Activated naive CD4-positive, alpha-beta T cell treated with anti-CD3 and anti-CD28 coated beads, Interleukin-2, amount 50 U/mL, for 72 hours (primary cell): ENCODE measurements around the gene OR4C3. TPM values are rescaled to one million over a fixed set of nuclear protein-coding genes. Genes with fewer than 3 reads are reported as not detected.
"Not testable (repeated sequence)": the region's sequence is repeated elsewhere in the genome, so short reads cannot be mapped to it uniquely, and the experiment has no call there.

Source experiments
- ATAC-seq, 2 donors: fragments of 150-1000 bp; cut with Tn5 transposase; 2 replicates each; pipeline ENCODE4 v1.10.0; 2021; ENCODE audit warnings: mild to moderate bottlenecking in 2 of 2, moderate library complexity in 2 of 2
- DNase-seq, 2 donors: peaks; one replicate each; pipeline ENCODE4 v3.0.0; 2021 to 2022; ENCODE audit warnings: low spot score in 2 of 2
- H3K27ac Mint-ChIP-seq, 2 donors: one replicate each; pipeline ENCODE4 v1.8.0; 2022; ENCODE audit warnings: mild to moderate bottlenecking in 2 of 2, mixed read lengths in 2 of 2
- H3K36me3 Mint-ChIP-seq, 2 donors: one replicate each; pipeline ENCODE4 v1.8.0; 2022; ENCODE audit warnings: mixed read lengths in 2 of 2
- H3K9me3 Mint-ChIP-seq, 2 donors: one replicate each; pipeline ENCODE4 v1.8.0; 2022; ENCODE audit warnings: mixed read lengths in 2 of 2
- total RNA-seq, 2 donors: library from RNA; stranded (reverse); gene quantifications; one replicate each; pipeline ENCODE4 v1.2.3, GENCODE V29; 2022

Gene OR4C3
- not detected for total RNA-seq

DNA sequence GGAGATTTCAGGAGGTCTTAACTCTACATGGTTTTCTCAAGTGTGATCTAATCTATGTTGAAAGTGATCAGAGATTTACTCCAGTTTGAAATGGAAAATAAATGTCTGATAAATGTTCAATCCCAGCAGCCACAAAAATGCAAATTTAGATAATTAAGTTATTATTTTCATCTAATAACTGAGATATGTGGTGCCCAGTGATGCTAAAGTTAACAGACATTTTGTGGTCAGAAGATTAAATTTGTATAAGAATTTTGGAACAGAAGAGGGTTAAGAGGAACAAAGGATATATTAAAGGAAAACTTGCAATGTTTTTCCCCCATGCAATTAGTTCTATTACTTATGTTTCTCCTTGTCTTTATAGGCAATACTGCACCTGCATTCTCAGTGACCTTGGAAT, at the start of gene OR4C3:
Gene OR4C3 (plus strand): TSS at position 301 of the 400 bp plus-strand sequence. CDS start 102 bp downstream, outside the sequence.
- DNase-seq, H3K36me3 Mint-ChIP-seq, ATAC-seq, H3K9me3 Mint-ChIP-seq: not testable (repeated sequence)
- peak within 1 kb of the TSS in 1 of 2 donors; percentile 32 for H3K27ac Mint-ChIP-seq

DNA sequence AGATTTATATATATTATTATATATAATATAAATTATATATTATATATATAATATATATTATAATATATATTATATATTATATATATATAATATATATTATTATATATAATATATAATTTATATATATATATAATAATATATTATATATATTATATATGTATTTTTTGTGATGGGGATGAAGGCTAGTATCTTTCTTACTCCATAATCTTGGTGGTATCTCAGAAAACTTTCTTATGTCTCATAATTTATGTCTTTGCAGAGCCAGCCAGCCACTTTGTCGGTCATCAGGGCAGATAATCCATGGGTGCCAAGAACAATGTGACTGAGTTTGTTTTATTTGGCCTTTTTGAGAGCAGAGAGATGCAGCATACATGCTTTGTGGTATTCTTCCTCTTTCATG, 18.8 kb upstream of the OR4C3 start, which contains the start of gene OR4S1:
Gene OR4S1 (plus strand): TSS at position 301 of the 400 bp plus-strand sequence. CDS start 0 bp downstream, at position 301.
- DNase-seq, result no peak

DNA sequence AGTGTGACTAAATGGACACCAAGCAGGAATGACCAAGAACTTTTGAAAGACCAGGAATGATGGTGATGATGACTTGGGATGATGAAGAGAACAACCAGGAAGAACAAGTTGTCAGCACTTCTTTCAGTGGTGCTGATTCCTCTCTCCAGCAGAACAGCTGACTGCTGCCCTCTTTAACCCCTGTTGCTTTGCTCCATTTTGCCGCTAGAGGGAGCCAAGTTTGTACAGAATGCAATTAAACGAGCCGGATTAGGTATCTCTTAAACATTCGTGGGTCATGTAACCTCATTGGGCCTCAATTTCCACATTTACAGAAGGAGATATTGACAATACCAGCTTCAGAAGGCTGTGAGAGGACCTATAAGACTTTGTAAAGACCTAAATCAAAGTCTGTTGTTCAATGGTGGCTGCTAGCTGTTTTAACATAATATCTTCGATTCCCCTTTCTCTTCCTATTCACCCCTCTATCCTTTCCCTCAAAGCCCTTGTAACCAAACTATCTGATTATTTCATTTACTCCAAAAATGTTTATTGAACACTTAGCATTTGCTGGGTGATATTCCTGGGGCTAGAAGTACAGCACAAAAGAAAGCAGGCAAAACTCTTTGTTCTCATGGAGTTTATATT, 16.8 kb upstream of the OR4C3 start:
- DNase-seq (peak in 1 of 2 donors; percentile 75), ATAC-seq (peak; percentile 49 to 68)
- Mint-ChIP-seq H3K36me3 (no peaks in the 10 kb centered on the region), H3K27ac (no peak overlapping the region), H3K9me3 (no peaks in the 10 kb centered on the region)

More for the DNA sequence above, 18.8 kb upstream of the OR4C3 start, which contains the start of gene OR4S1:
- H3K9me3 Mint-ChIP-seq, result no peaks in the 10 kb centered on the region
- no peaks in the 10 kb centered on the region for H3K36me3 Mint-ChIP-seq
- ATAC-seq, result no peak
- H3K27ac Mint-ChIP-seq, result no peak within 1 kb of the TSS

DNA sequence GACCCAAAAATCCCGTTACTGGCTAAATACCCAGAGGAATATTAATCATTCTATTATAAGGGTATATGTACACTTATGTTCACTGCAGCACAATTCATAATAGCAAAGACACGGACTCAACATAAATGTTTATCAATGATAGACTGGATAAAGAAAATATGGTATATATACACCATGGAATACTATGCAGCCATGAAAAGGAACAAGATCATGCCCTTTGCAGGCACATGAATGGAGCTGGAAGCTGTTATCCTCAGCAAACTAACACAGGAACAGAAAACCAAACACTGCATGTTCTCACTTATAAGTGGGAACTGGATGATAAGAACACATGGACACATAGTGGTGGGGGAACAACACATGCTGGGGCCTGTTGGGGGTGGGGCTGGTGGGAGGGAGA, 11.1 kb upstream of the OR4C3 start:
- H3K9me3 Mint-ChIP-seq, H3K27ac Mint-ChIP-seq, DNase-seq, H3K36me3 Mint-ChIP-seq, ATAC-seq: not testable (repeated sequence)

DNA sequence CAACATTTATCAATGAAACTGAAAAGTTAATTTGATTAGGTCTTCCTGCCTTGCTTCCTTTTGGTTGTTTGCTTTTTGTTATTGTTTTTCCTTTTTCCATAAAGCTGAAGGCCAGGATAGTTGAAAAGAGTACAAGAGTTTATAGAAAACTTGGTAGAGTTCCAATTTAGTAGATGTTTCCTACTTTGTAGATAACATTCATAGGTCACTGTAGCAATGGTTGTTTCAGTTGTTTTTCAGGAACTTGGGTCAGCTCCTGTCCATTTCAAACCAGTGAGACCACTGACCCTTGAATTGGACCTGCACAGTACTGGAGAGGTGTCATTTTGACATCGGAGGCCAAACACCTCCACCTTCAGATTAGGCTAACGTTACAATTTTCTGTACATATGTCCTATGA, 4.9 kb upstream of the OR4C3 start:
- ATAC-seq, H3K27ac Mint-ChIP-seq, DNase-seq, H3K9me3 Mint-ChIP-seq, H3K36me3 Mint-ChIP-seq: not testable (repeated sequence)

DNA sequence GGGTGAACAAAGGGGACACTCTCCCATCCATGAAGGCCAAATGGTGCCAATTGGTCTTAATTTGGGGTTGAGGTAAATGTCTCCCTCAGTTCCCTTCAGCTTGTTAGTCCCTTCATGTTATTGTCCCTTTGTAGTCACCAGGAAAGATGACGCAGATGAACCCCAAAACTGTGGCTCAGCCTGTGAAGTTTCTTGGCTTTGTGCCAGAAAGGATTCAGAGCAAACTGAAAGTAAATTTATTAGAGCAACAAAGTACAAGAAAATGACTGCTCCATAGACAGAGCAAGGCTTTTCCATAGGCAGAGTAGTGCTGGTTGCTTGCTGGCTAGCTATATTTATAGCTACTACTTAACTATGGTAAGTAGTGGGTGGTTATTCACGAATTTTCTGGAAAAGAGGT, 16.7 kb downstream of the OR4C3 start:
- Mint-ChIP-seq H3K36me3 (peaks cover 7 to 13% of the 10 kb centered on the region in 2 donors), H3K9me3 (peaks cover 6 to 8% of the 10 kb centered on the region in 2 donors), H3K27ac (no peak overlapping the region)
- DNase-seq (no peak), ATAC-seq (no peak)

DNA sequence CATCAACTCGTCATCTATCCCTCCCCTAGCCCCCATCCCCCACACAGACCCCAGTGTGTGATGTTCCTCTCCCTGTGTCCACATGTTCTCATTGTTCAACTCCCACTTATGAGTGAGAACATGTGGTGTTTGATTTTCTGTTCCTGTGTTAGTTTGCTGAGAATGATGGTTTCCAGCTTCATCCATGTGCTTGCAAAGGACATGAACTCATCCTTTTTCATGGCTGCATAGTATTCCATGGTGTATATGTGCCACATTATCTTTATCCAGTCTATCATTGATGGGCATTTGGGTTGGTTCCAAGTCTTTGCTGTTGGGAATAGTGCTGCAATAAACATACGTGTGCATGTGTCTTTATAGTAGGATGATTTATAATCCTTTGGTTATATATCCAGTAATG, 17.8 kb downstream of the OR4C3 start:
- not testable (repeated sequence) for ATAC-seq, DNase-seq, H3K27ac Mint-ChIP-seq, H3K9me3 Mint-ChIP-seq
- H3K36me3 Mint-ChIP-seq, result peaks cover 7 to 22% of the 10 kb centered on the region in 2 donors

DNA sequence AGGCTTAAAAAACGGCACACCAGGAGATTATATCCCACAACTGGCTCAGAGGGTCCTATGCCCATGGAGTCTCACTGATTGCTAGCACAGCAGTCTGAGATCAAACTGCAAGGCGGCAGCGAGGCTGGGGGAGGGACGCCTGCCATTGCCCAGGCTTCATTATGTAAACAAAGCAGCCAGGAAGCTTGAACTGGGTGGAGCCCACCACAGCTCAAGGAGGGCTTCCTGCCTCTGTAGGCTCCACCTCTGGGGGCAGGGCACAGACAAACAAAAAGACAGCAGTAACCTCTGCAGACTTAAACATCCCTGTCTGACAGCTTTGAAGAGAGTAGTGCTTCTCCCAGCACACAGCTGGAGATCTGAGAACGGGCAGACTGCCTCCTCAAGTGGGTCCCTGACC, 21.6 kb downstream of the OR4C3 start:
- ATAC-seq, DNase-seq, H3K27ac Mint-ChIP-seq: not testable (repeated sequence)
- Mint-ChIP-seq H3K9me3 (peaks cover 6 to 18% of the 10 kb centered on the region in 2 donors), H3K36me3 (peaks cover 7 to 43% of the 10 kb centered on the region in 2 donors)

DNA sequence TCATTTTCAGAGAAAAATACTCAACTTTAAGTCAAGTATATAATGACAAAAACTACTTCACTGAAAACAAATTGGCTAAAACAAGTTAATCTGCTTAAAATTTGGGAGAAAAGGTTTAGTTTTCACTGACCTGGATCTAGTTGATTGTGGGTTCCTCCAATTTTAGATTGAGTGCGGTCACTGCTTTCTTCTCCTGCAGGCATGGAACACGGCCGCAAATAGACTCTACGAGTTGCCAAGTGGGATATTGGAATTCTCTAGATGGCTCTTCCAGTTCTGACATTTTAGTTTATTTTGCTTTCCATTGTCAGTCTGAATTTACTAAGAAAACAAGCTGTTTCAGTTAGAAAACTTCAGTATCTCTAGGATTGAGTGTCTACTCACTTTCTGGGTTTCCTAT, 29.3 kb downstream of the OR4C3 start:
- peaks cover 5 to 12% of the 10 kb centered on the region in 2 donors for H3K9me3 Mint-ChIP-seq
- H3K27ac Mint-ChIP-seq, result no peak overlapping the region
- H3K36me3 Mint-ChIP-seq, result peaks cover 0 to 11% of the 10 kb centered on the region in 2 donors
- ATAC-seq (no peak), DNase-seq (no peak)

DNA sequence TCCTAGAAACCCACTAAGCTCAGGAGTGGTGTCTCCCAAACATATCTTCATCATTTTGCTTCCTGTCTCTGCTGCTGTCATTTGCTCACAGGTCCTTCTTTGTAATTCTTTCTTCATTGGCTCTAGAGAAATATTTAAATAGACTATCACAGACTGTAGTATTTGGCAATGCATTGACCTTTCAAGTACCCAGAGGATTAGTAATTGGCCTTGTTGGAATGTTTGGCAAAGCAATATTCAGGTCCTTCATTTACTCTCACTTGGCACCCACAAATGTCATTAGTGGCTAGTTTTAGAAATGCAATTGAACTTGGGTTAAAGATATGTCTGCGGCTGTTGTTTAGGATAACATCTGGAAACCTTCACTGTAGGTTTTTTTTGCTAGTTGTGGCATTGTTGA, 30.0 kb downstream of the OR4C3 start:
- DNase-seq (no peak), ATAC-seq (no peak)
- no peak overlapping the region for H3K27ac Mint-ChIP-seq
- peaks cover 0 to 5% of the 10 kb centered on the region in 2 donors for H3K36me3 Mint-ChIP-seq
- H3K9me3 Mint-ChIP-seq, result peaks cover 9 to 11% of the 10 kb centered on the region in 2 donors

DNA sequence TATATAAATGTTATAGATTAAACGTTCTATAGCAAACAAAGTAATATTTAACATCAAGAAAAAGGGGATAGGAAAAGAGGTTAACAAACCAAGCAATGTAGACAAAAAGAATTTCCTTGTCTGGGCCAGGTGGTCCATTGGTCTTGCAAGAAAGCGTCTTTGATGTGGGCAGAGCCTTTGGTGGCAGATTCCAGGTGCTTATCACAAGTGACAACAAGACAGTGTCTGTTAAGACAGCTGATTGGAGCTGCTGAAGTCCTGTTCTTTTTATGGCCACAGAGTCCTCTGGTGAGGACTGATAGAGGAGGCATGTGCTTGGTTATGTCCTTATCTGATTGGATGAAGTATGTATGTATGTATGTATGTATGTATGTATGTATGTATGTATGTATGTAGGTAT, 36.6 kb downstream of the OR4C3 start:
- H3K9me3 Mint-ChIP-seq, result peaks cover 9 to 11% of the 10 kb centered on the region in 2 donors
- H3K27ac Mint-ChIP-seq, DNase-seq, ATAC-seq, H3K36me3 Mint-ChIP-seq: not testable (repeated sequence)

DNA sequence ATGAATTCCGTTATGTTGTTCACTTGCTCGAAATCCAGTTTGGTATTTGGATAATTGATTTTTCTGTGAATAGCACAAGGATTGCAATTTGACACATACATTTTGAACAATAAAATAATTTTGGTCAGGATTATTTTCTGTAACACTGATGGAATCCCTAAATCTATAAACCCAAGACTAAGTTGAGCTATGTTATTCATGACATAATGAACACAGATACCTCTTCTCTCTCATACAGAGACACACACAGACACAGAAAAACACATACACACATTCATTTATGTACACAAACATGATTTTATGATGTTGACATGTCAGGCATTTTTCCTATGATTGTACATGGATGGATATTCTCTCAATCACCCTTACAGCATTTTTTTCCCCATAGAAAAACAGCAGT, 41.6 kb downstream of the OR4C3 start, which contains the start of gene OR4C5:
Gene OR4C5 (minus strand): TSS at position 101 of the 400 bp plus-strand sequence. CDS start 0 bp downstream, at position 101.
- no peak within 1 kb of the TSS for H3K27ac Mint-ChIP-seq
- no peaks in the 10 kb centered on the region for H3K36me3 Mint-ChIP-seq
- ATAC-seq (no peak), DNase-seq (no peak)
- H3K9me3 Mint-ChIP-seq, result no peaks in the 10 kb centered on the region

Other genes with a start within 250 kb of the OR4C3 start
- not detected for gene OR4B1, start 108.1 kb upstream of the OR4C3 start, total RNA-seq
- not detected for gene OR4X2, start 79.8 kb upstream of the OR4C3 start, total RNA-seq
- not detected for gene OR4X1, start 61.1 kb upstream of the OR4C3 start, total RNA-seq
- not detected for gene OR4S1, start 18.7 kb upstream of the OR4C3 start, total RNA-seq
- gene OR4C5, start 41.5 kb downstream of the OR4C3 start, total RNA-seq, result not detected
- gene OR4A47, start 163.9 kb downstream of the OR4C3 start, total RNA-seq, result not detected